K562 (cell line): Measurements from ENCODE around the gene PIGN. TPM values are rescaled to one million over a fixed set of nuclear protein-coding genes. Genes with fewer than 3 reads are reported as not detected.

Experiments used
- ATAC-seq: fragments of 200-7000 bp; cut with Tn5 transposase; 3 replicates; pipeline ENCODE4 v1.9.1; 2020; ENCODE audit warnings: moderate library complexity
- BruUV-seq: library from RNA; stranded (reverse); fragments of 400-500 nt; replicated peaks from 2 replicates; lab custom pipeline; 2021; lab: Mats Ljungman, UMichigan
- CTCF ChIA-PET: fragments of 300-600 bp; formaldehyde crosslinking; extraction: SDS; loops from one replicate; lab custom pipeline; 2021; ENCODE audit warnings: low intra/inter-chr PET ratio; lab: Yijun Ruan, JAX
- POLR2A ChIA-PET: fragments of 300-600, 350-650 bp; sonication (Branson Sonifier 250); formaldehyde crosslinking; extraction: SDS; loops from one replicate; lab custom pipeline; 2021; ENCODE audit warnings: antibody characterized with exemption, inconsistent platforms; lab: Yijun Ruan, JAX
- DNase-seq, 4 experiments: peaks; one replicate each; pipeline versions ENCODE4 v3.0.0 to v3.0.0-alpha.2; 2011 to 2018; ENCODE audit warnings: low spot score in 3 of 4, mixed read lengths in 3 of 4; ENCODE audit errors: extremely low read depth in 1 of 4
- FAIRE-seq: peaks from 2 replicates; lab custom pipeline; 2011; peaks lifted over from hg19 to GRCh38; lab: Jason Lieb, UNC
- H2AFZ ChIP-seq: 2 replicates; pipeline ENCODE4 v1.6.0; 2011; ENCODE audit warnings: low read depth, low read length, control low read depth, inconsistent platforms
- H3K27ac ChIP-seq: fragments of 200-600 bp; 3 replicates; pipeline ENCODE4 v1.8.0; 2011; ENCODE audit warnings: low read depth, mild to moderate bottlenecking, control low read depth, inconsistent platforms, low read length, moderate library complexity, mixed read lengths; ENCODE audit errors: extremely low read depth
- H3K27me3 ChIP-seq, 2 experiments: fragments of 300-600 bp in 1 of 2; 2 replicates in 1 of 2; 3 replicates in 1 of 2; pipeline versions ENCODE4 v1.6.0 to v1.8.0; 2011; ENCODE audit warnings: inconsistent platforms in 2 of 2, low read length in 2 of 2, mild to moderate bottlenecking in 1 of 2, mixed read lengths in 1 of 2, moderate library complexity in 1 of 2; ENCODE audit not compliant: control insufficient read depth in 2 of 2, insufficient read depth in 2 of 2
- H3K36me3 ChIP-seq: fragments of 300-600 bp; 3 replicates; pipeline ENCODE4 v1.8.0; 2011; ENCODE audit warnings: mild to moderate bottlenecking, low read length, inconsistent platforms; ENCODE audit not compliant: control insufficient read depth, insufficient read depth
- H3K4me1 ChIP-seq, 2 experiments: fragments of 200-600 bp in 1 of 2; replicated peaks in 1 of 2; 2 replicates in 1 of 2; 3 replicates in 1 of 2; pipeline versions ENCODE4 v1.5.1 to v1.8.0; 2011; ENCODE audit warnings: inconsistent platforms in 2 of 2, low read length in 2 of 2, mild to moderate bottlenecking in 1 of 2, mixed read lengths in 1 of 2, moderate library complexity in 1 of 2; ENCODE audit not compliant: control insufficient read depth in 2 of 2, insufficient read depth in 2 of 2
- H3K4me2 ChIP-seq: 2 replicates; pipeline ENCODE4 v1.6.1; 2011; ENCODE audit warnings: low read length, control low read depth, inconsistent platforms, mixed read lengths; ENCODE audit not compliant: insufficient read depth
- H3K4me3 ChIP-seq: fragments of 200-600 bp; sonication (generic), shearing (Covaris generic); 2 replicates; pipeline ENCODE4 v1.5.1; 2016; ENCODE audit warnings: control low read depth, inconsistent platforms
- H3K79me2 ChIP-seq: fragments of 200-600 bp; 3 replicates; pipeline ENCODE4 v1.8.0; 2011; ENCODE audit warnings: low read length, inconsistent platforms; ENCODE audit not compliant: control insufficient read depth, insufficient read depth
- H3K9ac ChIP-seq, 2 experiments: 2 replicates each; pipeline versions ENCODE4 v1.6.0 to v1.6.1; 2011; ENCODE audit warnings: low read depth in 2 of 2, low read length in 2 of 2, control low read depth in 1 of 2, inconsistent platforms in 1 of 2, mild to moderate bottlenecking in 1 of 2, mixed read lengths in 1 of 2; ENCODE audit not compliant: insufficient read depth in 1 of 2
- H3K9me1 ChIP-seq: one replicate; pipeline ENCODE4 v1.6.0; 2011; ENCODE audit warnings: inconsistent platforms, mild to moderate bottlenecking, low read length, moderate library complexity; ENCODE audit not compliant: control insufficient read depth, insufficient read depth
- H3K9me3 ChIP-seq: replicated peaks from 2 replicates; pipeline ENCODE4 v1.5.1; 2011; ENCODE audit warnings: low read depth, low read length, inconsistent platforms; ENCODE audit not compliant: control insufficient read depth, insufficient read depth
- H4K20me1 ChIP-seq: replicated peaks from 2 replicates; pipeline ENCODE4 v1.6.1; 2011; ENCODE audit warnings: low read length, inconsistent platforms, mixed read lengths; ENCODE audit not compliant: control insufficient read depth, insufficient read depth
- CSDE1 ChIP-seq, 2 experiments: fragments of 450-650 bp; IDR thresholded peaks; 2 replicates each; pipeline ENCODE4 v1.6.1; 2016; ENCODE audit warnings: mild to moderate bottlenecking in 1 of 2
- ELF1 ChIP-seq: fragments of 200-800 bp; sonication (Bioruptor generic); IDR thresholded peaks from 2 replicates; pipeline ENCODE4 v1.6.1; 2016; ENCODE audit warnings: missing genetic modification characterization, missing compliant biosample characterization
- ETS2 ChIP-seq: IDR thresholded peaks from 2 replicates; pipeline ENCODE4 v1.6.1; 2016; ENCODE audit warnings: borderline replicate concordance, missing genetic modification characterization, mild to moderate bottlenecking, moderate library complexity, missing compliant biosample characterization; ENCODE audit not compliant: poor library complexity, severe bottlenecking
- GABPB1 ChIP-seq: sonication (generic); formaldehyde crosslinking; IDR thresholded peaks from 2 replicates; pipeline ENCODE4 v1.8.0; 2022; ENCODE audit warnings: mild to moderate bottlenecking, missing genetic modification reagents
- HMBOX1 ChIP-seq: sonication (generic); IDR thresholded peaks from 2 replicates; pipeline ENCODE4 v1.6.1; 2016
- HNRNPL ChIP-seq: fragments of 200-400 bp; formaldehyde crosslinking; IDR thresholded peaks from 2 replicates; pipeline ENCODE4 v1.6.1; 2017; ENCODE audit warnings: low read depth, mild to moderate bottlenecking, low read length
- ILK ChIP-seq: fragments of 450-650 bp; IDR thresholded peaks from 2 replicates; pipeline ENCODE4 v1.6.1; 2016; ENCODE audit warnings: missing genetic modification characterization, low read depth, mild to moderate bottlenecking, missing compliant biosample characterization, moderate library complexity, borderline replicate concordance
- MITF ChIP-seq: IDR thresholded peaks from 2 replicates; pipeline ENCODE4 v1.6.1; 2014; ENCODE audit warnings: antibody characterized with exemption
- TCF7L2 ChIP-seq: fragments of 150-350 bp; IDR thresholded peaks from 2 replicates; pipeline ENCODE4 v1.6.1; 2016; ENCODE audit warnings: low read depth, mild to moderate bottlenecking, low read length, moderate library complexity
- WGBS: fragments of 100-300 bp; shearing (Covaris generic); methylation state at CpG from one replicate; pipeline ENCODE4 v1.1.6; 2016; ENCODE audit warnings: low coverage, mixed read lengths; ENCODE audit not compliant: insufficient coverage; ENCODE audit errors: missing lambda C conversion rate; 5-methylcytosine and 5-hydroxymethylcytosine counted together
- in situ Hi-C: fragments of 300-500 bp; cut with MboI; formaldehyde crosslinking; loops from 4 replicates; pipeline ENCODE4 v1.15.0; 2018; ENCODE audit warnings: inconsistent platforms, mixed read lengths
- intact Hi-C: fragments of 100-400 bp; cut with micrococcal nuclease; formaldehyde crosslinking; loops from 2 replicates; pipeline ENCODE4 v1.14.2; 2022
- polyA plus RNA-seq, 8 experiments: library from polyadenylated mRNA; depleted of rRNA in 4 of 8; stranded (reverse) in 5 of 8; unstranded in 3 of 8; fragments of >200 nt; fragmentation: Nextera tagmentation in 2 of 8; fragmentation: Illumina TruSeq in 1 of 8; extraction: Ambion mirVana in 2 of 8; extraction: Trizol in 1 of 8; gene quantifications; 2 replicates each; pipeline versions ENCODE4 v1.2.1 to v1.2.3, GENCODE V29; 2011 to 2014; ENCODE audit warnings: inconsistent platforms in 1 of 8, missing spikeins in 1 of 8
- total RNA-seq, 7 experiments: library from RNA; depleted of rRNA in 6 of 7; stranded (reverse); fragments of >200 nt in 6 of 7; fragmentation: Illumina TruSeq in 2 of 7; extraction: Trizol in 2 of 7; gene quantifications; 2 replicates each; pipeline versions ENCODE4 v1.2.1 to v1.2.3, GENCODE V29; 2011 to 2021; ENCODE audit warnings: low replicate concordance in 1 of 7
- TF ChIP-seq, protein P1 (sequence below): sonication (generic); formaldehyde crosslinking; IDR thresholded peaks from 2 replicates; pipeline ENCODE4 v1.9.0; 2022; ENCODE audit warnings: mild to moderate bottlenecking, missing genetic modification reagents

Gene PIGN
- total and polyA plus RNA-seq, 9 of the 15 experiments (the other 6 are each of a cell fraction or from before 2014, with no cell fraction given) = 9.9 to 25.6 (median 17.3) TPM

GRCh38 chr18:62054929-62055498 is 131.8 kb downstream of the PIGN start:
- no TSS peak for BruUV-seq
- H3K9me3 ChIP-seq = no peaks in the 10 kb centered on the region
- no peaks in the 10 kb centered on the region for H4K20me1 ChIP-seq
- in situ Hi-C loops = no loop called here
- H3K79me2 ChIP-seq = no peaks in the 10 kb centered on the region
- TF ChIP-seq MITF (no peak), ILK (tag) (no peak), GABPB1 (no peak), HNRNPL (no peak), HMBOX1 (no peak), TCF7L2 (no peak), ETS2 (no peak), CSDE1 (IDR thresholded peaks at IDR 0.05) (no peak), ELF1 (no peak)
- TF ChIP-seq, protein P1, sequence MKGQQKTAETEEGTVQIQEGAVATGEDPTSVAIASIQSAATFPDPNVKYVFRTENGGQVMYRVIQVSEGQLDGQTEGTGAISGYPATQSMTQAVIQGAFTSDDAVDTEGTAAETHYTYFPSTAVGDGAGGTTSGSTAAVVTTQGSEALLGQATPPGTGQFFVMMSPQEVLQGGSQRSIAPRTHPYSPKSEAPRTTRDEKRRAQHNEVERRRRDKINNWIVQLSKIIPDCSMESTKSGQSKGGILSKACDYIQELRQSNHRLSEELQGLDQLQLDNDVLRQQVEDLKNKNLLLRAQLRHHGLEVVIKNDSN (CRISPR knock-in tag) = no peak
- ChIA-PET CTCF (no interaction called here), POLR2A (interaction anchor here (1.0 kb wide), 1 partner anchor 32 kb away, joined by 3 read pairs; no protein-coding TSS in a partner anchor)
- H2AFZ ChIP-seq = no peak overlapping the region
- no peak overlapping the region for H3K4me2 ChIP-seq
- H3K36me3 ChIP-seq = no peaks in the 10 kb centered on the region
- WGBS = 97% methylated on average over 2 of the region's 2 CpGs
- intact Hi-C loops = no loop called here
- no peaks in the 10 kb centered on the region for H3K9me1 ChIP-seq
- no peaks in the 10 kb centered on the region for H3K4me1 ChIP-seq
- H3K9ac ChIP-seq = no peak overlapping the region
- no peak overlapping the region for H3K4me3 ChIP-seq
- H3K27ac ChIP-seq = no peak overlapping the region
- ATAC-seq = no peak
- DNase-seq = no peak
- H3K27me3 ChIP-seq = no peaks in the 10 kb centered on the region
- no peak for FAIRE-seq
